PC-3 (cell line): Measurements from ENCODE around the gene SSTR4. TPM values are rescaled to one million over a fixed set of nuclear protein-coding genes. Genes with fewer than 3 reads are reported as not detected.

Source experiments
- ATAC-seq: fragments of 200-7000 bp; cut with Tn5 transposase; 2 replicates; pipeline ENCODE4 v1.9.1; 2020; ENCODE audit warnings: mild to moderate bottlenecking, moderate library complexity
- BruUV-seq: library from RNA; stranded (reverse); fragments of 400-500 nt; replicated peaks from 2 replicates; lab custom pipeline; 2021; lab: Mats Ljungman, UMichigan
- CTCF ChIA-PET: fragments of 300-600 bp; sonication (Branson Sonifier 250); formaldehyde crosslinking; loops from one replicate; lab custom pipeline; 2022; ENCODE audit warnings: antibody characterized with exemption; lab: Charles Lee
- POLR2A ChIA-PET: fragments of 300-600 bp; sonication (Branson Sonifier 250); formaldehyde crosslinking; loops from one replicate; lab custom pipeline; 2022; ENCODE audit warnings: antibody characterized with exemption; ENCODE audit not compliant: unreplicated experiment; lab: Charles Lee
- DNase-seq: peaks from one replicate; pipeline ENCODE4 v3.0.0-alpha.2; 2015
- H2AFZ ChIP-seq: fragments of 300-600 bp; sonication (generic); 2 replicates; pipeline ENCODE4 v1.6.0; 2016; ENCODE audit warnings: antibody characterized with exemption, low read length
- H3F3A ChIP-seq: fragments of 300-600 bp; sonication (generic); one replicate; pipeline ENCODE4 v1.6.0; 2017; ENCODE audit warnings: antibody characterized with exemption, low read length, control low read depth, mild to moderate bottlenecking; ENCODE audit not compliant: unreplicated experiment
- H3K27ac ChIP-seq: fragments of 300-600 bp; sonication (generic); 2 replicates; pipeline ENCODE4 v1.5.1; 2016; ENCODE audit warnings: mild to moderate bottlenecking, low read length
- H3K27me3 ChIP-seq: fragments of 300-600 bp; sonication (generic); 2 replicates; pipeline ENCODE4 v1.6.1; 2016; ENCODE audit warnings: low read length, mixed read lengths
- H3K36me3 ChIP-seq: fragments of 300-600 bp; sonication (generic); 2 replicates; pipeline ENCODE4 v1.6.1; 2016; ENCODE audit warnings: low read depth, mixed run types, low read length, mixed read lengths
- H3K4me1 ChIP-seq: fragments of 300-600 bp; sonication (generic); 2 replicates; pipeline ENCODE4 v1.5.1; 2016; ENCODE audit warnings: low read length; ENCODE audit not compliant: insufficient read depth
- H3K4me2 ChIP-seq: fragments of 300-600 bp; sonication (generic); 2 replicates; pipeline ENCODE4 v1.6.0; 2016; ENCODE audit warnings: low read length
- H3K4me3 ChIP-seq: fragments of 300-600 bp; sonication (generic); 2 replicates; pipeline ENCODE4 v1.5.1; 2016; ENCODE audit warnings: mild to moderate bottlenecking, low read length, mixed read lengths
- H3K79me2 ChIP-seq: fragments of 300-600 bp; sonication (generic); 2 replicates; pipeline ENCODE4 v1.6.1; 2017; ENCODE audit warnings: low read length, mixed read lengths
- H3K9ac ChIP-seq: fragments of 300-600 bp; sonication (generic); 2 replicates; pipeline ENCODE4 v1.6.0; 2016; ENCODE audit warnings: mild to moderate bottlenecking, low read length
- H3K9me2 ChIP-seq: fragments of 300-600 bp; sonication (generic); replicated peaks from 2 replicates; pipeline ENCODE4 v1.6.1; 2016; ENCODE audit warnings: mixed run types, low read length, mixed read lengths
- H3K9me3 ChIP-seq: fragments of 300-600 bp; sonication (generic); 2 replicates; pipeline ENCODE4 v1.6.1; 2016; ENCODE audit warnings: low read length, mixed read lengths
- H4K20me1 ChIP-seq: fragments of 300-600 bp; sonication (generic); 2 replicates; pipeline ENCODE4 v1.6.1; 2016; ENCODE audit warnings: low read length, mixed read lengths
- CTCF ChIP-seq: fragments of 300-600 bp; sonication (generic); conservative IDR thresholded peaks from 2 replicates; pipeline ENCODE4 v1.5.1; 2017; ENCODE audit warnings: antibody characterized with exemption, low read depth, mild to moderate bottlenecking, low read length
- EZH2 ChIP-seq: fragments of 300-600 bp; sonication (generic); IDR thresholded peaks from one replicate; pipeline ENCODE4 v1.6.1; 2017; ENCODE audit warnings: antibody characterized with exemption, mild to moderate bottlenecking, low read length; ENCODE audit not compliant: unreplicated experiment
- EZH2phosphoT487 ChIP-seq: fragments of 300-600 bp; sonication (generic); IDR thresholded peaks from 2 replicates; pipeline ENCODE4 v1.6.1; 2018; ENCODE audit warnings: mild to moderate bottlenecking, antibody characterized with exemption, low read length, borderline replicate concordance
- intact Hi-C: fragments of 100-400 bp; cut with micrococcal nuclease; formaldehyde crosslinking; loops from 2 replicates; pipeline ENCODE4 v1.9.0; 2023
- total RNA-seq: library from RNA; depleted of rRNA; stranded (reverse); fragments of >200 nt; gene quantifications from 2 replicates; pipeline ENCODE4 v1.2.3, GENCODE V29; 2014

Gene SSTR4
- total RNA-seq, 1 experiment from 2014 or later: not detected

- POLR2A ChIA-PET: no interaction called here
- Histone ChIP-seq H3K36me3 (no peaks in the 10 kb centered on the region), H3K4me3 (peak overlapping the region; percentile 73), H3F3A (no peaks in the 10 kb centered on the region), H3K4me2 (peak overlapping the region; percentile 96), H3K79me2 (no peaks in the 10 kb centered on the region), H4K20me1 (no peaks in the 10 kb centered on the region), H3K9ac (no peak overlapping the region), H2AFZ (peak overlapping the region; percentile 91), H3K4me1 (peaks cover 16% of the 10 kb centered on the region), H3K27ac (no peak overlapping the region), H3K9me2 (no peaks in the 10 kb centered on the region), H3K9me3 (no peaks in the 10 kb centered on the region), H3K27me3 (no peaks in the 10 kb centered on the region; the same call in 1 of the 2 replicates)
- CTCF ChIA-PET: no interaction called here
- DNase-seq (peak; percentile 55), ATAC-seq (peak; percentile 34)
- intact Hi-C loops: no loop called here
- BruUV-seq: no TSS peak
- TF ChIP-seq CTCF (peak; percentile 60), EZH2phosphoT487 (no peak), EZH2 (no peak)
These were observed 13.4 kb downstream of the SSTR4 start for GRCh38 chr20:23048283-23049200.

GRCh38 chr20:23049201-23050075 is 14.3 kb downstream of the SSTR4 start, which contains the start of gene THBD:
Gene THBD, minus strand, starts transcription at chr20:23049672. Its CDS starts 168 bp downstream, at chr20:23049504.
- Histone ChIP-seq H3K4me3 (peak within 1 kb of the TSS; percentile 73), H3K79me2 (no peaks in the 10 kb centered on the region), H3K27me3 (no peaks in the 10 kb centered on the region; the same call in 1 of the 2 replicates), H3K9ac (peak within 1 kb of the TSS; percentile 51), H3K9me2 (no peaks in the 10 kb centered on the region), H3K4me1 (peaks cover 16% of the 10 kb centered on the region), H3F3A (no peaks in the 10 kb centered on the region), H2AFZ (peak within 1 kb of the TSS; percentile 91), H3K9me3 (no peaks in the 10 kb centered on the region), H3K4me2 (peak within 1 kb of the TSS; percentile 96), H3K36me3 (no peaks in the 10 kb centered on the region), H3K27ac (peak within 1 kb of the TSS; percentile 63), H4K20me1 (no peaks in the 10 kb centered on the region)
- ATAC-seq (peak; percentile 37; the same call in 1 of the 2 replicates), DNase-seq (peak; percentile 73)
- BruUV-seq: no TSS peak
- CTCF ChIA-PET: no interaction called here
- intact Hi-C loops: no loop called here
- no peak for TF ChIP-seq CTCF
- no peak for TF ChIP-seq EZH2phosphoT487
- no peak for TF ChIP-seq EZH2
- POLR2A ChIA-PET: no interaction called here
